ENCODE measurements around the gene LRRC71.

Gene LRRC71

GRCh38 chr1:156945881-156946661, 25.6 kb downstream of the LRRC71 start:
- no peak for DNase-seq (ENCODE audit: low read depth in 1 of 2, low spot score in 1 of 2)

GRCh38 chr1:156947127-156947526, 26.7 kb downstream of the LRRC71 start:
- no peak for DNase-seq (ENCODE audit: low read depth in 1 of 2, low spot score in 1 of 2)

- DNase-seq (ENCODE audit: low read depth in 1 of 2, low spot score in 1 of 2) = no peak
Observed at GRCh38 chr1:156947818-156948525, 27.5 kb downstream of the LRRC71 start.

GRCh38 chr1:156948708-156949107, 28.3 kb downstream of the LRRC71 start:
- no peak for DNase-seq (ENCODE audit: low read depth in 1 of 2, low spot score in 1 of 2)

- no peak for DNase-seq (ENCODE audit: low read depth in 1 of 2, low spot score in 1 of 2)
Observed at GRCh38 chr1:156949127-156949526, 28.7 kb downstream of the LRRC71 start.

- DNase-seq (ENCODE audit: low read depth in 1 of 2, low spot score in 1 of 2) = no peak
Observed at GRCh38 chr1:156951371-156951770, 30.9 kb downstream of the LRRC71 start.

GRCh38 chr1:156953571-156953970, 33.1 kb downstream of the LRRC71 start:
- DNase-seq (ENCODE audit: low read depth in 1 of 2, low spot score in 1 of 2) = no peak

GRCh38 chr1:156956333-156956732, 35.9 kb downstream of the LRRC71 start:
- no peak for DNase-seq (ENCODE audit: low read depth in 1 of 2, low spot score in 1 of 2)

GRCh38 chr1:156957634-156958033, 37.2 kb downstream of the LRRC71 start:
- no peak for DNase-seq (ENCODE audit: low read depth in 1 of 2, low spot score in 1 of 2)

GRCh38 chr1:156958247-156958714, 37.8 kb downstream of the LRRC71 start:
- DNase-seq (ENCODE audit: low read depth in 1 of 2, low spot score in 1 of 2) = no peak

GRCh38 chr1:156959414-156959813, 39.0 kb downstream of the LRRC71 start:
- no peak for DNase-seq (ENCODE audit: low read depth in 1 of 2, low spot score in 1 of 2)

GRCh38 chr1:156959925-156960324, 39.5 kb downstream of the LRRC71 start:
- DNase-seq (ENCODE audit: low read depth in 1 of 2, low spot score in 1 of 2) = no peak

- no peak for DNase-seq (ENCODE audit: low read depth in 1 of 2, low spot score in 1 of 2)
Observed at GRCh38 chr1:156961709-156962108, 41.3 kb downstream of the LRRC71 start.

GRCh38 chr1:156963621-156964020, 43.2 kb downstream of the LRRC71 start:
- peak in 1 of 2 donors; percentile 25 for DNase-seq (ENCODE audit: low read depth in 1 of 2, low spot score in 1 of 2)

GRCh38 chr1:156964441-156964840, 44.0 kb downstream of the LRRC71 start:
- no peak for DNase-seq (ENCODE audit: low read depth in 1 of 2, low spot score in 1 of 2)

- no peak for DNase-seq (ENCODE audit: low read depth in 1 of 2, low spot score in 1 of 2)
Observed at GRCh38 chr1:156969496-156969895, 49.1 kb downstream of the LRRC71 start.

GRCh38 chr1:156970017-156970416, 49.6 kb downstream of the LRRC71 start:
- DNase-seq (ENCODE audit: low read depth in 1 of 2, low spot score in 1 of 2) = no peak

- no peak for DNase-seq (ENCODE audit: low read depth in 1 of 2, low spot score in 1 of 2)
Observed at GRCh38 chr1:156973417-156973816, 53.0 kb downstream of the LRRC71 start.

GRCh38 chr1:156975084-156975483, 54.7 kb downstream of the LRRC71 start:
- no peak for DNase-seq (ENCODE audit: low read depth in 1 of 2, low spot score in 1 of 2)

GRCh38 chr1:156980551-156980950, 60.1 kb downstream of the LRRC71 start:
- DNase-seq (ENCODE audit: low read depth in 1 of 2, low spot score in 1 of 2) = no peak
